Mononuclear cell (primary cell): ENCODE data around the gene CKS1B. TPM values are rescaled to one million over a fixed set of nuclear protein-coding genes. Genes with fewer than 3 reads are reported as not detected.

Source experiments
- H3K27me3 ChIP-seq: 2 replicates; pipeline ENCODE4 v1.6.0; 2011; ENCODE audit warnings: low read length, control low read depth; ENCODE audit not compliant: insufficient read depth
- H3K4me1 ChIP-seq: 2 replicates; pipeline ENCODE4 v1.5.1; 2011; ENCODE audit warnings: mild to moderate bottlenecking, low read length, control low read depth; ENCODE audit not compliant: insufficient read depth
- H3K4me3 ChIP-seq: 2 replicates; pipeline ENCODE4 v1.5.1; 2011; ENCODE audit warnings: mild to moderate bottlenecking, low read length, moderate library complexity
- H3K9me3 ChIP-seq: 2 replicates; pipeline ENCODE4 v1.5.1; 2011; ENCODE audit warnings: low read depth, mild to moderate bottlenecking, control low read depth, low read length
- total RNA-seq: library from RNA; depleted of rRNA; stranded (reverse); fragments of >200 nt; gene quantifications from one replicate; pipeline ENCODE4 v1.2.3, GENCODE V29; 2012

Gene CKS1B
- 5.9 TPM for total RNA-seq

GRCh38 chr1:154974102-154974807, at the start of gene CKS1B:
CKS1B (plus strand) TSS chr1:154974681; CDS start chr1:154974746, 65 bp downstream.
- H3K27me3 ChIP-seq: no peaks in the 10 kb centered on the region
- no peaks in the 10 kb centered on the region for H3K9me3 ChIP-seq
- H3K4me1 ChIP-seq: peaks cover 55% of the 10 kb centered on the region
- peak within 1 kb of the TSS; percentile 81 for H3K4me3 ChIP-seq

- peaks cover 10% of the 10 kb centered on the region for H3K4me1 ChIP-seq
- no peak overlapping the region for H3K4me3 ChIP-seq
- no peaks in the 10 kb centered on the region for H3K9me3 ChIP-seq
- H3K27me3 ChIP-seq: no peaks in the 10 kb centered on the region
Measured at GRCh38 chr1:154925335-154926170, 48.9 kb upstream of the CKS1B start.

GRCh38 chr1:154926201-154926600, 48.3 kb upstream of the CKS1B start:
- Histone ChIP-seq H3K4me3 (no peak overlapping the region), H3K4me1 (peaks cover 10% of the 10 kb centered on the region), H3K9me3 (no peaks in the 10 kb centered on the region), H3K27me3 (no peaks in the 10 kb centered on the region)

GRCh38 chr1:154931940-154932487, 42.5 kb upstream of the CKS1B start:
- H3K27me3 ChIP-seq: no peaks in the 10 kb centered on the region
- no peaks in the 10 kb centered on the region for H3K9me3 ChIP-seq
- no peak overlapping the region for H3K4me3 ChIP-seq
- H3K4me1 ChIP-seq: peaks cover 13% of the 10 kb centered on the region

- H3K4me3 ChIP-seq: no peak overlapping the region
- H3K9me3 ChIP-seq: no peaks in the 10 kb centered on the region
- H3K27me3 ChIP-seq: no peaks in the 10 kb centered on the region
- peaks cover 23% of the 10 kb centered on the region for H3K4me1 ChIP-seq
Measured at GRCh38 chr1:154934358-154934948, 40.0 kb upstream of the CKS1B start.

- peak overlapping the region; percentile 92 for H3K4me3 ChIP-seq
- no peaks in the 10 kb centered on the region for H3K27me3 ChIP-seq
- H3K9me3 ChIP-seq: no peaks in the 10 kb centered on the region
- H3K4me1 ChIP-seq: peaks cover 36% of the 10 kb centered on the region
Measured at GRCh38 chr1:154935749-154936554, 38.5 kb upstream of the CKS1B start.

GRCh38 chr1:154936555-154937084, 37.9 kb upstream of the CKS1B start, which contains the start of gene PMVK:
PMVK (minus strand) TSS chr1:154936719; CDS start chr1:154936685, 34 bp downstream.
- no peaks in the 10 kb centered on the region for H3K27me3 ChIP-seq
- no peaks in the 10 kb centered on the region for H3K9me3 ChIP-seq
- peaks cover 43% of the 10 kb centered on the region for H3K4me1 ChIP-seq
- peak within 1 kb of the TSS; percentile 92 for H3K4me3 ChIP-seq

- Histone ChIP-seq H3K4me3 (peak overlapping the region; percentile 92), H3K4me1 (peaks cover 50% of the 10 kb centered on the region), H3K27me3 (no peaks in the 10 kb centered on the region), H3K9me3 (no peaks in the 10 kb centered on the region)
Measured at GRCh38 chr1:154937085-154937987, 37.1 kb upstream of the CKS1B start.

GRCh38 chr1:154937988-154938386, 36.5 kb upstream of the CKS1B start:
- Histone ChIP-seq H3K4me1 (peaks cover 56% of the 10 kb centered on the region), H3K27me3 (no peaks in the 10 kb centered on the region), H3K9me3 (no peaks in the 10 kb centered on the region), H3K4me3 (peak overlapping the region; percentile 92)

GRCh38 chr1:154938604-154939399, 35.7 kb upstream of the CKS1B start:
- H3K4me1 ChIP-seq: peaks cover 65% of the 10 kb centered on the region
- H3K27me3 ChIP-seq: no peaks in the 10 kb centered on the region
- no peaks in the 10 kb centered on the region for H3K9me3 ChIP-seq
- no peak overlapping the region for H3K4me3 ChIP-seq

GRCh38 chr1:154940213-154940560, 34.3 kb upstream of the CKS1B start:
- no peak overlapping the region for H3K4me3 ChIP-seq
- peaks cover 77% of the 10 kb centered on the region for H3K4me1 ChIP-seq
- H3K27me3 ChIP-seq: no peaks in the 10 kb centered on the region
- H3K9me3 ChIP-seq: no peaks in the 10 kb centered on the region

GRCh38 chr1:154940651-154941194, 33.8 kb upstream of the CKS1B start:
- peaks cover 72% of the 10 kb centered on the region for H3K4me1 ChIP-seq

More at GRCh38 chr1:154940651-154941194, 33.8 kb upstream of the CKS1B start:
- no peaks in the 10 kb centered on the region for H3K9me3 ChIP-seq
- no peak overlapping the region for H3K4me3 ChIP-seq
- H3K27me3 ChIP-seq: no peaks in the 10 kb centered on the region
